GM10847 (cell line): ENCODE results near the gene ZNF283.

ENCODE experiments used
- POLR2A ChIP-seq: IDR thresholded peaks from 2 replicates; pipeline ENCODE4 v1.6.1; 2011; ENCODE audit not compliant: insufficient read length; ENCODE audit errors: extremely low read depth

Gene ZNF283

DNA sequence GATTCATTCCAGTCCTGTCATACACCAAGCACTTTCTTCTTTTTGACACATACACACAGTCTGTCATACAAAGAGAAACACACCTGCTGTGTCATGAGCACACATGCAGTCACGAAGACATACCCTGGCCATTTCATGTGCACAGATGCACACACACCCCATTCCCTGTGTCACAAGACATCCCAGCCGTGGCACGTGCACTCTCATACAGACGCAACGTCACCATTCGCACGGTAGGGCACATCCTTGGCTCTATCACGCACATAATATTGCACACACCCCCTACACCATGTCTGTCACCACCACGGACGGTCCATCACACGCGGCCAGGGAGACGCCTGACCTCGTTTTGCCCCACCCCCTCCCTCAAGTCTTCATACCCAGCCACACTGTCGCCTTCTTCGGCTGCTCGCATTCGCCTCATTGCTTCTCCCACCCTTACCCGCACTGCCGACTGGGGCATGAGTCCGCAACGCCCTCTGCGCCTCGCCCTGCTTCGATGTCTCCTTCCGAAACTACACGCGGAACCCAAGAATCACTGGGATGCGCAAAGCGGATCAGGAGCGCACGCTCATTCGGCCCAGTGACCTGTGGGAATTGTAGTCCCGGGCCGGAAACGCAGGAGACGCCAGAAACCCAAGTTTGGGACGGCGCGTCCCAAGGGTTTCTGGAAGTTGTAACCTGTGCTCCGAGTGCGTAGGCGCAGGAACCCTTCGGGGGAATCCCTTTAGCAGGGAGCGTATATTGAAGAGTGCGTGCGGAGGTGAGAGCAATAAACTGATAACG lies 6.8 kb upstream of the ZNF283 start:
- no peak for TF ChIP-seq POLR2A

DNA sequence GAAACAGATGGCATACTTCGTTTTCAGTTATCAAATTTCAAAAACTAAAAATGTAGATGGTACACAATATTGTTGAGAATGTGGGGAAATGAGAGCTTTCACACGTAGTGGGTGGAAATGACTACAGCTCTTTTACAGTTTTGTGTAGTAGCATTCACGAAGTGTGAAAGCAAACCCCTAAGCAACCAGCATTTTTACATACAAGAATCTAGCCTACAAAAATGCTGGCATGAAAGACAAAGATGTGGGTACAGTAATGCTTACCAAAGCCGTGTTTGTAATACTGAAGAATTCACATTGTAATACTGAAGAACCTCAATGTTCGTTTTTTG lies 6.3 kb upstream of the ZNF283 start:
- no peak for TF ChIP-seq POLR2A

DNA sequence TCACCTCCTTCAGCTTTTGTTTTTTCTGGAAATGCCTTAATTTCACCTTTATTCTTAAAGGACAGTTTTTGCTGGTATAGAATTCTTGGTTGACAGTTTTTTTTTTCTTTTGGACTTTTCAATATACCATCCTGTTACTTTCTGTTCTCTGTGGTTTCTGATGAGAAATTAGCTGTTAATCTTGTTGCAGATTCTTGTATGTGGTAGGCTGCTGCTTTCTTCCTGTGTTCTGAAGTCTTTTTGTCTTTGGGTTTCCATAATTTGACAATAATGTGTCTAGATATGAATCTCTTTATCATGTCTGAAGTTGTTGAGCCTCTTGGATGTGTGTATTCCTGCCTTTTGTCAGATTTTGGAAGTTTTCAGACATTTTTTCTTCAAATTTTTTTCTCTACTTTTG lies 12.0 kb downstream of the ZNF283 start:
- TF ChIP-seq POLR2A, result no peak

DNA sequence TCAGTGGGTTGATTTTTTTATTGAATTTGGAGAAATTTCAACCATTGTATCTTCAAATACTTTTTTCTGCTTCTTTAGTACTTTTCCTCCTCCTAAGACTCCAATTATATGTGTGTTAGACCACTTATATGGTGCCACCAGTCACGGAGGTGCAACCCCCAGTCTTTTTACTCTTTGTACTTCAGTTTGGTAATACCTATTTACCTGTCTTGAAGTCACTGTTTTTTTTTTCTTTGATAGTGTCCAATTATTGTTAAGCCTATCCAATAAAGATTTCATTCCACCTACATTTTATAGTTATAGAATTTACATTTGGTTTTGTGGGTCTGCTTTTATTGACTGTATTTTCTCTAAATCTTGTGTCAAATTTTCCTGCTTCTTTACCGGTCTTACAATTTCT lies 14.9 kb downstream of the ZNF283 start:
- no peak for TF ChIP-seq POLR2A

DNA sequence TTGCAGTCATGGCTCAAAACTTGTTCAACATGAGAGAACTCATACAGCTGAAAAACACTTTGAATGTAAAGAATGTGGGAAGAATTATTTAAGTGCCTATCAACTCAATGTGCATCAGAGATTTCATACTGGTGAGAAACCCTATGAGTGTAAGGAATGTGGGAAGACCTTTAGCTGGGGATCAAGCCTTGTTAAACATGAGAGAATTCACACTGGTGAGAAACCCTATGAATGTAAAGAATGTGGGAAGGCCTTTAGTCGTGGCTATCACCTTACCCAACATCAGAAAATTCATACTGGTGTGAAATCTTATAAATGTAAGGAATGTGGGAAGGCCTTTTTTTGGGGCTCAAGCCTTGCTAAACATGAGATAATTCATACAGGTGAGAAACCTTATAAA lies 20.1 kb downstream of the ZNF283 start:
- TF ChIP-seq POLR2A, result no peak

DNA sequence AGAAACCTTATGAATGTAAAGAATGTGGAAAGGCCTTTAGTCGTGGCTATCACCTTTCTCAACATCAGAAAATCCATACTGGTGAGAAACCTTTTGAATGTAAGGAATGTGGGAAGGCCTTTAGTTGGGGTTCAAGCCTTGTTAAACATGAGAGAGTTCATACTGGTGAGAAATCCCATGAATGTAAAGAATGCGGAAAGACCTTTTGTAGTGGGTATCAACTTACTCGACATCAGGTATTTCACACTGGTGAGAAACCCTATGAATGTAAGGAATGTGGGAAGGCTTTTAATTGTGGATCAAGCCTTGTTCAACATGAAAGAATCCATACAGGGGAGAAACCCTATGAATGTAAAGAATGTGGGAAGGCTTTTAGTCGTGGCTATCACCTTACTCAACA lies 20.8 kb downstream of the ZNF283 start:
- no peak for TF ChIP-seq POLR2A

DNA sequence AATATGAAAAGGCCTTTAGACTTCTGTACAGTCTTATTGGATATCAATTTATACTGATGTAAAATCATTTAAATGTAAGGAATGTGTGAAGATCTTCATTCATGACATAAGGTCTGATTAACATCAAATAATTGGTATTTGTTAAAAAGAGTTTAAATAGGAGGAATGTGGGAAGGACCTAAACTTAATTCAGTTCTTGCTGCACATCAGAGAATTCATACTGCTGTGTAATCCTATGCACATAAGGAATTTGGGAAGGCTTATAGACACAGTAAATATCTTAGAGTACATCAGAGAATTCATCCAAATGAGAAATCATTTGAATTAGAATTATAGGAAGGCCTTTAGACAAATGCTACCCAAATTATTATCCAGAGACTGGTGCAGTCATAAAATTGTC lies 21.7 kb downstream of the ZNF283 start:
- no peak for TF ChIP-seq POLR2A

DNA sequence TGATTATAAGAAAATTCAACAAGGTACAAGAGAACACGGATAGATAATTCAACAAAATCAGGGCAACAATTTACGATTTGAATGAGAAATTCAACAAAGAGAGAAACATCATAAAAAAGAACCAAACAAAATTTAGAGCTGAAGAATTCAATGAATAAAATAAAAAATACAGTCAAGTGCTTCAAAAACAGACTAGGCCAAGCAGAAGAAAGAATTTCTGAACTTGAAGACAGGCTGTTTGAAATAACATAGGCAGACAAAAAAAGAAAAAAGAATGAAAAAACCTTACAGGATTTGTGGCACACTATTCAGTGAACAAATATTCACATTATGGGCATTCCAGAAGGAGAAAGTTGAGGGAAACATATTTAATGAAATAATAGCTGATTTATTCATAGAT lies 31.1 kb downstream of the ZNF283 start:
- TF ChIP-seq POLR2A, result no peak

DNA sequence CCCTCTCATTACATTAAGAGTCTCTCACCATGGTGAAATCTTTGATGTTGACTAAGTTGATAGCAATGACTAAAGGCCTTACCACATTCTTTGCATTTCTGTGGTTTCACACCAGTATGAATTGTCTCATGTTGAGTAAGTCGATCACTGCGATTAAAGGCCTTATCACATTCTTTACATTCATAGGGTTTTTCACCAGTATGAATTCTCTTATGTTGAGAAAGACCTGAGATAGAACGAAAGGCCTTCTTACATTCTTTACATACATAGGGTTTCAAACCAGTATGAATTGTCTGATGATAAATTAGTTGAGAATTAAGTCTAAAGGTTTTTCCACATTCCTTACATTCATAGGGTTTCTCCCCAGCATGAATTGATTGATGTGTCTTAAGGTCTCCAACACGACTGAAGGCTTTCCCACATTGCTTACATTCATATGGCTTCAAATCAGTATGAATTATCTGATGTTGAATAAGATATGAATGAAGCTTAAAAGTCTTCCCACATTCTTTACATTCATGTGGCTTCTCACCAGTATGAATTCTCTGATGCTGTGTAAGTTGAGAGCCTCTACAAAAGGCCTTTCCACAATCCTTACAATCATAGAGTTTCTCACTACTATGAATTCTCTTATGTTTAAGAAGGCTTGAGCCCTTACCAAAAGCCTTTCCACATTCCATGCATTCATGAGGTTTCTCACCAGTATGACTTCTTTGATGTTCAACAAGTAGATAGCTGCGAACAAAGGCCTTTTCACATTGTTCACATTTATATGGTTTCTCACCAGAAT lies 45.6 kb downstream of the ZNF283 start:
- no peak for TF ChIP-seq POLR2A

DNA sequence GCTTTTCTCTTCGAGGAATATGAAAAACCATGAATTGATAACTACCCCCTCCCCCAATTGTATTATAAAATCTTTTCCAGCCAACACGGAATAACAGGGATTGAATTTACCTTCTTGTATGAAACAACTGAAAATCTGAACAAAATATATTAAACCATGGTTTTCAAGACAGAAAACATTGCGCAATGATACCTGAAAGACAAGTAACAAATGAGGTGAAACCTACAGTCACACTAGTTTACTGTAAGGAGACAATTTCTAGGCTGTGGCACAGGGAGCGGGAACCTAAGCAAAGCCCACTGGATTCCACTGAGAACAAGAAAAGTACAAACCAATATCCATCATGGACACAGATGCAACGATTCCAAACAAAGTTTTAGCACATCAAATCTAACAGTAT lies 53.4 kb downstream of the ZNF283 start:
- no peak for TF ChIP-seq POLR2A

DNA sequence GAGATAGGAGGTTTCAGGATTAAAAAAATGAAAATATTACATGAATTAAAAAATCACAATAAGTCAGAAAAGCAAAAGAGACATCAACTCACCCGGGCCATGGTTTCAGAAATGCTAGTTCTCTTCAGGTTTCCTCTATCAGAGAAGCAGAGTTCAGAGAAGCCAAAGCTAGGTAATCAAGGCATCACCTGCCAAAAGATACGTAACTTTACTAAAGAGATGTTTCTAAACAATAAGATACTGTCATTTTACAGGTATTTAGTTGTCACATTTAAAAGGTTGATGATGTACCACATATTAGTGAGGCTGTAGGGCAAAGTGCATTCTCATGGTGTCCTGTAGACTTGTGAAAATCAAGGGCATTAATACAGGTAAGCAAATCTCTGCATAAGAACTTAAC lies 56.7 kb downstream of the ZNF283 start, which contains the start of gene ZNF404:
Gene ZNF404, minus strand, starts transcription at position 101 of the 400 bp plus-strand sequence.
- TF ChIP-seq POLR2A, result no peak

DNA sequence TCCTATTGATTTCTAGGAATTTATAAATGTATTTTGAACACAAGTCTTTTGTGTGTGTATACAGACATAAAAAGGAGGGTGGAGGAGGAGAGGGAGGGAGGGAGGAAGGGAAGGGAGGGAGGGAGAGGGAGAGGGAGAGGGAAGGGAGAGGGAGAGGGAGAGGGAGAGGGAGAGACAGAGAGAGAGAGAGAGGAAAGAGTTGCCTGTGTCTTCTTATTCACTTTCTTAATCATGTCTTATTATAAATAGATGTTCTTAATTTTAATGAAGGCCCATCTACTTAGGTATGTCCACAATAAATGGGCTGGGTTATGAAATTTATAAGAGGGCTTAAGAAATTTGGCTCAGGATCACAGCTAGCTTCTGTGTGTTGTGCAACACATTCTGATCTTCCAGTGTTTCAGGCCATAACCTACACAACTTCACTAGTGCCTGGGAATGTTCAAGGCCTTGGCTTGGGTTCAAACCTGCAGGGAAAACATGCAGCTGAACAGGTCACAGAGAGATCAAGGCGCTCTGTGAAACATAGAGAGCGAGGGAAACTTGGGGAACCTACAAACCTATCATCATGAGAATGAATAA lies 68.7 kb downstream of the ZNF283 start:
- no peak for TF ChIP-seq POLR2A
